Prostate gland (tissue), 2 donors: ENCODE measurements around the gene SIRT1. TPM values are rescaled to one million over a fixed set of nuclear protein-coding genes. Genes with fewer than 3 reads are reported as not detected.
"Not testable (repeated sequence)": the region's sequence is repeated elsewhere in the genome, so short reads cannot be mapped to it uniquely, and the experiment has no call there.

Source experiments
- DNase-seq: peaks from one replicate; pipeline ENCODE4 v3.0.0-alpha.2; 2019; ENCODE audit warnings: low spot score
- H3K27ac ChIP-seq, 2 donors: fragments of 200-600 bp; sonication (generic); 2 replicates each; pipeline ENCODE4 v1.5.1; 2017 to 2019
- H3K27me3 ChIP-seq: fragments of 200-600 bp; sonication (generic); replicated peaks from 2 replicates; pipeline ENCODE4 v1.5.1; 2019; ENCODE audit not compliant: insufficient read depth
- H3K36me3 ChIP-seq, 2 donors: fragments of 200-600 bp; sonication (generic); 1 replicate in 1 of 2; 2 replicates in 1 of 2; pipeline versions ENCODE4 v1.5.1 to v1.8.1; 2017 to 2019
- H3K4me1 ChIP-seq: fragments of 200-600 bp; sonication (generic); replicated peaks from 2 replicates; pipeline ENCODE4 v1.5.1; 2019
- H3K4me3 ChIP-seq, 2 donors: fragments of 200-600 bp; sonication (generic); 2 replicates each; pipeline ENCODE4 v1.5.1; 2017 to 2019
- H3K9me3 ChIP-seq: fragments of 200-600 bp; sonication (generic); 2 replicates; pipeline ENCODE4 v1.5.1; 2017
- POLR2A ChIP-seq: fragments of 450-650 bp; IDR thresholded peaks from one replicate; pipeline ENCODE4 v1.6.1; 2016; ENCODE audit warnings: antibody characterized with exemption, mild to moderate bottlenecking
- POLR2AphosphoS5 ChIP-seq: sonication (generic); formaldehyde crosslinking; IDR thresholded peaks from one replicate; pipeline ENCODE4 v1.6.1; 2017; ENCODE audit warnings: antibody characterized with exemption
- whole genome bisulfite sequencing: methylation state at CpG from one replicate; pipeline ENCODE4 v1.1.5; 2018; 5-methylcytosine and 5-hydroxymethylcytosine counted together
- intact Hi-C: fragments of 100-400 bp; cut with DNase I; formaldehyde crosslinking; loops from one replicate; pipeline ENCODE4 v1.14.2; 2022
- total RNA-seq, 2 donors: library from RNA; depleted of rRNA; stranded (reverse); fragments of >200 nt; gene quantifications; one replicate each; pipeline ENCODE4 v1.1.0, GENCODE V29; 2016
- TF ChIP-seq, protein P1 (sequence below), 4 experiments: fragments of 200-600 bp in 2 of 4; fragments of 450-650 bp in 2 of 4; sonication (generic) in 2 of 4; IDR thresholded peaks; 1 replicate in 3 of 4; 2 replicates in 1 of 4; pipeline ENCODE4 v1.5.1; 2016 to 2019; ENCODE audit warnings: antibody characterized with exemption in 4 of 4, mild to moderate bottlenecking in 2 of 4, moderate library complexity in 2 of 4

SIRT1 gene
- total RNA-seq = 10 to 100 TPM; 22.0 to 46.2 TPM

DNA sequence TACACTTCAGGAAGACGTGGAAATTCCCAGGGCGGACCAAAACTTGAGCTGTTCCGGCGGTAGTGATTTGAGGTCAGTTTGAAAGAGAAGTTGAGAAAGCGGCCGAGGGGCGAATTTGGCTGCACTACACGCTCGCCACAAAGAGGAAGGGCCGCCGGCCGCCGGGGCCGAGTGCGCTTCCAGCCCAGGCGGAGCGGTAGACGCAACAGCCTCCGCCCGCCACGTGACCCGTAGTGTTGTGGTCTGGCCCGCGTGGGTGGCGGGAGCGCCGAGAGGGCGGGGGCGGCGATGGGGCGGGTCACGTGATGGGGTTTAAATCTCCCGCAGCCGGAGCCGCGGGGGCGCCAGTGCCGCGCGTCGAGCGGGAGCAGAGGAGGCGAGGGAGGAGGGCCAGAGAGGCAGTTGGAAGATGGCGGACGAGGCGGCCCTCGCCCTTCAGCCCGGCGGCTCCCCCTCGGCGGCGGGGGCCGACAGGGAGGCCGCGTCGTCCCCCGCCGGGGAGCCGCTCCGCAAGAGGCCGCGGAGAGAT lies at the start of gene SIRT1:
SIRT1 (plus strand) TSS at position 344 of the 529 bp plus-strand sequence; CDS start at position 410, 66 bp downstream.
- Histone ChIP-seq H3K4me1 (peaks cover 2% of the 10 kb centered on the region), H3K27ac (peak within 1 kb of the TSS; percentile 92 to 97), H3K27me3 (no peaks in the 10 kb centered on the region), H3K4me3 (peak within 1 kb of the TSS; percentile 60 to 91), H3K9me3 (no peaks in the 10 kb centered on the region), H3K36me3 (no peaks in the 10 kb centered on the region)
- intact Hi-C loops = loop anchor here (10.0 kb wide), 2 partner anchors 190 to 450 kb away; partner anchors contain the start of genes HERC4, HNRNPH3 and PBLD
- 2% methylated on average over 45 of the region's 62 CpGs for WGBS
- TF ChIP-seq POLR2A (peak; percentile 92), POLR2AphosphoS5 (peak; percentile 95)
- TF ChIP-seq, protein P1, sequence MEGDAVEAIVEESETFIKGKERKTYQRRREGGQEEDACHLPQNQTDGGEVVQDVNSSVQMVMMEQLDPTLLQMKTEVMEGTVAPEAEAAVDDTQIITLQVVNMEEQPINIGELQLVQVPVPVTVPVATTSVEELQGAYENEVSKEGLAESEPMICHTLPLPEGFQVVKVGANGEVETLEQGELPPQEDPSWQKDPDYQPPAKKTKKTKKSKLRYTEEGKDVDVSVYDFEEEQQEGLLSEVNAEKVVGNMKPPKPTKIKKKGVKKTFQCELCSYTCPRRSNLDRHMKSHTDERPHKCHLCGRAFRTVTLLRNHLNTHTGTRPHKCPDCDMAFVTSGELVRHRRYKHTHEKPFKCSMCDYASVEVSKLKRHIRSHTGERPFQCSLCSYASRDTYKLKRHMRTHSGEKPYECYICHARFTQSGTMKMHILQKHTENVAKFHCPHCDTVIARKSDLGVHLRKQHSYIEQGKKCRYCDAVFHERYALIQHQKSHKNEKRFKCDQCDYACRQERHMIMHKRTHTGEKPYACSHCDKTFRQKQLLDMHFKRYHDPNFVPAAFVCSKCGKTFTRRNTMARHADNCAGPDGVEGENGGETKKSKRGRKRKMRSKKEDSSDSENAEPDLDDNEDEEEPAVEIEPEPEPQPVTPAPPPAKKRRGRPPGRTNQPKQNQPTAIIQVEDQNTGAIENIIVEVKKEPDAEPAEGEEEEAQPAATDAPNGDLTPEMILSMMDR (IDR thresholded peaks at IDR 0.05) = no peak
- DNase-seq = peak; percentile 97

- DNase-seq, intact Hi-C loops, H3K27ac ChIP-seq, H3K4me1 ChIP-seq, H3K4me3 ChIP-seq, H3K36me3 ChIP-seq, H3K27me3 ChIP-seq, H3K9me3 ChIP-seq: not testable (repeated sequence)
- WGBS = 56% methylated on average over 6 of the region's 6 CpGs
Measured at GRCh38 chr10:67835541-67836394, 48.7 kb upstream of the SIRT1 start.

- TF ChIP-seq POLR2A (no peak), POLR2AphosphoS5 (no peak)
- TF ChIP-seq, protein P1 (IDR thresholded peaks at IDR 0.05) = no peak
- intact Hi-C loops = no loop called here
- Histone ChIP-seq H3K36me3 (no peaks in the 10 kb centered on the region), H3K27me3 (no peaks in the 10 kb centered on the region), H3K4me1 (no peaks in the 10 kb centered on the region), H3K9me3 (no peaks in the 10 kb centered on the region), H3K4me3 (no peak overlapping the region), H3K27ac (no peak overlapping the region)
- no peak for DNase-seq
- WGBS = 53% methylated on average over 2 of the region's 2 CpGs
Measured at GRCh38 chr10:67836488-67836887, 48.0 kb upstream of the SIRT1 start.

DNA sequence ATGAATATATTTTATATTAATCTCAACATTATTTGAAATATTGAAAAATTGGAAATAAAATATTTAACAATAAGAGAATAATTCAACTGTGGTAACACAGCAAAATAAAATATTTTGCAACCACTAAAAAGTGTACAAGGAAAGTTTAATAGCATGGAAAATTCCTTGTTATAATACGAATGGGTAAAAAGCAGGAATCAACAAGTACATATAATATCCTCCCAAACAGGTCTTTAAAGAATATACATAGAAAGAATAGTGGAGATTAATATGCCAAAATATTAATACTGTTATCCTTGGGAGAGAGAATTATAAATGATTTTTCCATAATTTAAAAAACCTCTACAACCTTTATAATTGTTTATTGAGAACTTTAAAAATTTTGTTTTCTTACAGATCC lies 47.5 kb upstream of the SIRT1 start:
- intact Hi-C loops = no loop called here
- DNase-seq = no peak
- H3K27ac ChIP-seq = no peak overlapping the region
- WGBS = 59% methylated on average over 1 of the region's 1 CpG
- no peaks in the 10 kb centered on the region for H3K4me1 ChIP-seq
- no peaks in the 10 kb centered on the region for H3K9me3 ChIP-seq
- H3K4me3 ChIP-seq = no peak overlapping the region
- TF ChIP-seq, protein P1 (IDR thresholded peaks at IDR 0.05) = no peak
- TF ChIP-seq POLR2AphosphoS5 (no peak), POLR2A (no peak)
- H3K36me3 ChIP-seq = no peaks in the 10 kb centered on the region
- no peaks in the 10 kb centered on the region for H3K27me3 ChIP-seq

- no peaks in the 10 kb centered on the region for H3K27me3 ChIP-seq
- WGBS = 14% methylated on average over 5 of the region's 5 CpGs
- no peaks in the 10 kb centered on the region for H3K9me3 ChIP-seq
- intact Hi-C loops = no loop called here
- H3K4me3 ChIP-seq = peak within 1 kb of the TSS in 1 of 2 donors; percentile 10
- H3K4me1 ChIP-seq = no peaks in the 10 kb centered on the region
- TF ChIP-seq POLR2AphosphoS5 (peak; percentile 67), POLR2A (no peak)
- TF ChIP-seq, protein P1 (IDR thresholded peaks at IDR 0.05) = no peak
- no peaks in the 10 kb centered on the region for H3K36me3 ChIP-seq
- H3K27ac ChIP-seq = no peak within 1 kb of the TSS
- DNase-seq = peak; percentile 14
Measured at GRCh38 chr10:67837541-67838314, 46.7 kb upstream of the SIRT1 start, which contains the start of gene DNAJC12. DNAJC12 (minus strand) TSS chr10:67838188; CDS start chr10:67838011, 177 bp downstream.

DNA sequence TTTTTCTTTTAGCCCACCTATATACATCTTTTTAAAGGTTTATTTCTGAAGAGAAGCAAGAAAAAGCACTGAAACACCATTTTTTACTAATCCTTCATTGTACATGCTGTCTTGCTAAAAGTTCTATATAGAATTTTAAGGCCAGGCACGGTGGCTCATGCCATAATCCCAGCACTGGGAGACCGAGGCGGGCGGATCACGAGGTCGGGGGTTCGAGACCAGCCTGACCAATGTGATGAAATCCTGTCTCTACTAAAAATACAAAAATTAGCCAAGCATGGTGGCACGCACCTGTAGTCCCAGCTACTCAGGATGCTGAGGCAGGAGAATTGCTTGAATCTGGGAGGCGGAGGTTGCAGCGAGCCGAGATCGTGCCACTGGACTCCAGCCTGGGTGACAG lies 44.9 kb upstream of the SIRT1 start:
- H3K4me3 ChIP-seq, intact Hi-C loops, H3K27ac ChIP-seq, DNase-seq, H3K27me3 ChIP-seq, H3K4me1 ChIP-seq, H3K9me3 ChIP-seq, H3K36me3 ChIP-seq: not testable (repeated sequence)
- 96% methylated on average over 12 of the region's 12 CpGs for WGBS
